Cerebellar cortex (tissue), 1 donor: ENCODE results near the gene HECTD4.
"Not testable (repeated sequence)": the region's sequence is repeated elsewhere in the genome, so short reads cannot be mapped to it uniquely, and the experiment has no call there.

Source experiments
- DNase-seq: peaks from one replicate; pipeline ENCODE4 v3.0.0-alpha.2; 2015; ENCODE audit warnings: low spot score

HECTD4 gene

DNA sequence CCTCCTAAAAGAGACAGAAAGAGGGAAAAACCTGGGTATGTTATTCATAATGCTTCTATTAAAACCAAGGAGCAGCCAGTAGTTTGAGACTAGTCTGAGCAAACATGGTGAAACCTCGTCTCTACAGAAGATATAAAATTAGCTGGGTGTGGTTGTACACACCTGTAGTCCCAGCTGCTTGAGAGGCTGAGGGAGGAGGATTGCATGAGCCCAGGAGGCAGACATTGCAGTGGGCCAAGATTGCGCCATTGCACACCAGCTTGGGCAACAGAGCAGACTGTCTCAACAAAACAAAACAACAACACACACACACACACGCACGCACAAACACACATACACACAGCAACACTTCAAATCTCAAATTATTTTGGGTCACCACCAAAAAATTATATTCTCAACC lies 27.8 kb downstream of the HECTD4 start:
- DNase-seq, result no peak

DNA sequence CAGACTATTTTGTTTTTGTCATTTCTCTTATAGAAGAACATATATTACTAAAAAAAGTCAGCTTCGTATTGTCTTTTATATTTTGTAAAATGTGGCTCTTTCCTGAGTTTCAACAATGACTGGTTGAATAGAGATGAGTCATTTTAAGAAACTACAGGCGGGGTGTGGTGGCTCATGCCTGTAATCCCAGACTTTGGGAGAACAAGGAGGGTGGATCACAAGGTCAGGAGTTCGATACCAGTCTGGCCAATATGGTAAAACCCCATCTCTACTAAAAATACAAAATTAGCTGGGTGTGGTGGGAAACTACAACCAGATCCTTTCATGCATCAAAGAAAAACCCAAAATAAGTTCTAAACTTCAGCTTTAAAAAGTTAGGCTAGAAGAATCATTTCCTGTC lies 28.8 kb downstream of the HECTD4 start:
- no peak for DNase-seq

DNA sequence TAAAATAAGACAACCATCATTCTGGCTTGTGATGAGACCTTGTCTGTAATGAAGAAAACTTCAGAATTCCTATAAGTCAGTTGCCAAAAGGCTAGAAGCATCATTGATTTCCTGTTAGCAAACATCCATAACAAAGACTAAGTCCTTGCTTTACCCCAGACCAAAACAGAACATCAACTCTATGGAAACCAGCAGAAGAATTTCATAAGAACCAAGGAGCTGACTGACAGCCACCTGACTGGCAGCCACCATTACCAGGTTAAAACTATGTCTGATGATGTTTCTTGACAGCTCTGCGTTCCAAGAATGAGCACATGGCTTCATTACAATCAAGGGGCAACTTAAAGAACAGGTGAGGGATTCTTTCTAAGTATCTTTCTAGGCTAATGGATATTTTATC lies 29.3 kb downstream of the HECTD4 start:
- DNase-seq, result no peak

DNA sequence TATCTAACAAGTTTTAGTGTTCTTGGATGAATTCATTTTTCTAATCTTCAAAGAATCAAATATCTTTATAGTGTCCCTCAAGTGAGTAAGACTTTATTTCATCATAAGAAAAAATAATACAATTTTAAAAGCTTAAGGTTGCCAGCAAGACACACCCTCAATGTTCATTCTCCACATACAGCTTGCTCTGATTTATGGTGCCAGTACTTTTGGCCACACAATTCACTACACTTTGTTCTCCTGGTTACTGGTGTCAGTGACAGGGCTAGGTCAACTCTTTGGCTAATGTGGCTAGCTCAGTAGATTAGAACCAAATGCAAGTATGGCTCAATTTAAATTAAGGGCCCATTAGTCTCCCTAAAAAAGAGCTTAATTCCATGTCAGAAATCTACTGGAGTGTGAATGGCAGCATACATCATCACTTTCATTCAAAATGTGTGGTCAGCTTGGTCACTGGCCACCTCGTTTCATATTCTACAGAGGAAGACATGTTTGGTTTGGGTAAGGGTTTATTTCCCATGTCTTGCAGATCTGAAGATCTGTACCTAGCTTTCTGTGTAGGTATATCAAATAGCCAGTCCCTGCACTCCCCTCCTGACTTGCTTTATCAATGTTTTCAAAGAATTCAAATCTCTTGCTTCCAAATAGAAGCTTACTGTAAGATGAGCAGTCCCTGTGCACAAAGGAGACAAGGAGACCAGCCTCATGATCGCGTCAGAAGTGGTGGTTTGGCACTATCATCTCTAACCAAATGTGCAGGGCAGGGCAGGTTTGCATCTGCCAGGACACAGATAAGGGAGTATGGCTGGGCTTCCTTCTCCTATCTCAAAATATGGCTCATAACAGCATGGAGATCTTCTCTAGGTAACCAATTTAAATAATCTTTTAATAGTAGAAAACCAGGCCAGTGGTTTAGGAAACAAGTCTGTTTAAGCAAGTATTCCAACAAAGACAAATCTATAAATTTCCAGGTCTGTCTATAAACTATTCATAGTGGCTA lies 31.3 kb downstream of the HECTD4 start:
- DNase-seq, result peak; percentile 61

DNA sequence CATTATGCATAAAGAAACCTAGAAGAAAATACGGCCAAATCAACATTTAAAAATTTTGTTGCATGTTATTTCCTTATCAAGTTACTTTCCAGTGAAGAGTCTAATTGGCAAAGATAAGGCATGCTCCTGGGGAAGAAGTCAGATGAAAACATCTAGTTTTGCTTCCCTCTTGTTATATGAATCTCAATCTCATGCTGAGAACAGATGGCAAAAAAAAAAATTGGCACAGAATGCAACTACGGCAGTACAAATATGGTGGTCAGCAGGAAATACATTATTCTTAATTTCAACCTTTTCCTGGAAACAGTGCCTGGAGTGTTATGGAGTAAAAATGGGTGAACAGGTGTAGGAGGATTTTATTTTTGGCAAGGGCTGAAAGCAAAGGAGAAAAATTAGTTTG lies 32.8 kb downstream of the HECTD4 start:
- DNase-seq, result peak; percentile 97

DNA sequence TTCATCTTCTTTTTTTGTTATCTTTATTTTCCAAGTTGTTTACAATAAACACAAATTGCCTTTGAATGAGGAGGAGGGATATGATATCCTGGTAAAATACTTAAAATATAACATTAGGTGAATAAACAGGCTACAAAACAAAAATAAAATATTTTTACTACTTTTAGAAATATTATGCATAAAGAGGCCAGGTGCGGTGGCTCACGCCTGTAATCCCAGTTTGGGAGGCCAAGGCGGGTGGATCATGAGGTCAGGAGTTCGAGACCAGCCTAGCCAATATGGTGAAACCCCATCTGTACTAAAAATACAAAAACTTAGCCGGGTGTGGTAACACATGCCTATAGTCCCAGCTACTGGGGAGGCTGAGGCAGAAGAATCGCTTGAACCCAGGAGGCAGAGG lies 33.3 kb downstream of the HECTD4 start:
- not testable (repeated sequence) for DNase-seq

DNA sequence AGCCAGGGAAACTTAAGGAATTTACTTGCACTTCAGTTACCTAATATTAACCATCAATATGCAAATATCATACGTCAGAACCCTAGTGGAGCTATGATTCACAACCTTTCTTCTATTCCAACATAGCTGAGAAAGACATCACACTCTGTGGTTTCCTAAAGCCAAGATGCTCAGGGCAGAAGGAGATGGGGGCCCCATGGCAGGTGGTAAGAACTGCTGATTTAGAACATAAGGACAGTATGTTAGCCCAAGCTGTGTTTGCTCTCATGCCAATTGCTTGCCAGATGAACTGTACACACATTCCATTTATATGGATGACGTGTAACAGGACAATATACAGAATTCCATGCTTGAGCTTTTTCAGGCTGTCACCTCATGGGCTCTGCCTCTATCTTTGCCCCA lies 34.6 kb downstream of the HECTD4 start:
- DNase-seq, result peak; percentile 95

DNA sequence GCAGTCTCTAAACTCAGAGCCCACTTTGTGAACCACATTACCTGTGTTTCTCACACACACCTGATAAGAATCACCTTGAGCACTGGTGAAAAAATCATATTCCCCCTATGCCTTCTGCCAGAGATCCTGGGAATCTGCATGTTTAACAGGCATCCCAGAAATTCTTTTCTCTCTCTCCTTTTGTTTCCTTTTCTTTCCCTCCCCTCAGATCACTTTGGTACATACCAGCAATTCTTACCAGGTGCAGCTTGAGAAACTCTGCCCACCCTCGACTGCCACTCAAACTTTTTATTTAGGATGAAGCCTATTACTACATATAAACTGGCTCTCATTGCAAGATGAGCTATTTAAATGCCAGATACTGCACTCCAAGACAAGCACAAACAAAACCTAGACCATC lies 36.0 kb downstream of the HECTD4 start:
- DNase-seq, result no peak

DNA sequence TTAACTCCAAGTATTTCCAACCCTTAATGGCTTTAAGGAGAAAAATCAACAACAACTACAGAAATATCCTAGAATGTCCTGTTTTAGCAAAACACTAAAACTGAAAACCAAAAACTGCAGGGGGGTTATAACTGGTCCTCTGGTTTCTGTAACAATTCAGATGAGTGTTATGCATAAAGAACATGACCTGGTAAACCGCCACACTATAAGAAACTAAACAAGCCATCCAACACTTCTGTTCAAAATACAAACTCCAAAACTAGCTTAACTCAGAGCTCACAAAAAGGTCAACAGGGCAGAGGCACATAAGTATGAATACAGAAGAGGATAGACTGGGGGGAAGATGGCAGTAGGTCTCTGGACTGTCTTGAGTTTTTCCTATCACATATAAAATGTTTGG lies 38.0 kb downstream of the HECTD4 start:
- no peak for DNase-seq

DNA sequence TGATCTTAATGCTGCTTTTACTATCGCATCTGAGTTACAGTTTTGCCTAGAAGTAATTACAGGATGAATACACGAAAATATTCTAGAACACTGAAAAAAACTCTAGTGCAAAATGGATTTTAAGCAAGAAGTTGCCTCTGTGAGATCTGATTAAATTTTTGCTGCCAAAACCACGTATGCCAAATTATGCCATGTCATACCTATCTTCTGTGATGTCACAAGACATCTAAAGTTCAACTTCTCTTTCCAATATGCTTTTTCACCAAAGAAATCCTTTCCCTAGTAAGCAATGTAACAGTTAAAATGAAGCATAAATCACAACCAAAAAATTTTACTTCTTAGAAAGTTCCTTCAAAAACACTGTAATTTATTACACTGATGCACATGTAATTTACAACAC lies 39.6 kb downstream of the HECTD4 start:
- no peak for DNase-seq

DNA sequence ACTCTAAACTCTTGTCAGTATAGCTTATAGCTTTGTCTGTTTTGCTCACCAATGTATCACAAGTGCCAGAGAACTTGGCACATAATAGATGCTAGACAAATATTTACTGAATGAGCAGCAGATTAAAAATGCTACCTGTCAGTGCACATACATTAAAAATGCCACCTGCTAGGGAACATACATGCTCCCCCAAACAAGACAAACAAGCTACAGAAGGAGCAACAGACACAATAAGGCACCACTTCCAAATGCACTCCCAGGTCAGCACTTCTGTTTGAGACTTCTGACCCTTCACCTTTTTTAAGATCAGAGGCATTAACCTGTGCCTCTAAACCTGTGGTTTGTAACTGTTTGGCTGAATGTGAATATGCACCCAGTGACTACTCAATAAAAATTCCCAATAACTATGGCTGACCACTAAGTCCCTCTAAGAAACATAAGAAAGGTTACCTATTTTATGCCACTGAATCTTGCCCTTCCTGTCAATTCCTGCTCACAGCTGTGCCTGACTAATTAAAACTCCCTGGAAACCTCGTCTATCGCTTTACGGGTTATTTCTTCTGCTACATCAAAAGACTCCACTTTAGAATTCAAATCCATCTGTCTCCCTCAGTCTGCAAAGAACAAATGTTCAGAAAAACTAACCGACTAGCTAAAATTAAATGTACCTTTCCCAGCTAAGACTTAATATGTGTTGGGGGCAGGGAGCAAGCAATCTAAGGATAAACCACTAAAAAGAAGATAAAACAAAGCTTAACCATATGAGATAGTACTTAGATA lies 41.0 kb downstream of the HECTD4 start:
- peak; percentile 69 for DNase-seq

DNA sequence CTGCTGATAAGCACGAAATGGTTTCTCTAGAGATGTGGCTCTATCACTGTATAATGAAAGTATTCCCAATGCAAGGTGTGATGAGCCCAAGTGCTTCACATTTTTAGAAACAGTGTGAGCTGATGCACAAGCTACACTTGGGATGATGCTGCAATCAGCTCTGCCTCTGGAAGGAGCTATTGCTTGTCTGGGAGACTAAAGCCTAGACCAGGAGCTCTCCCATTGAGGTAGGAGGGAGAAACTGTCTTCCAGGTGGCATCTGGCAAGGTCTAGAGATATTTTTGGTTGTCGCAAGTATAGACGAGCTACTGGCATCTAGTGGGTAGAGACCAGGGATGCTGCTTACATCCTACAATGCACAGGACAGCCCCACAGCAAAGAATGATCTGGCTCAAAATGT lies 42.0 kb downstream of the HECTD4 start:
- DNase-seq, result peak; percentile 71

DNA sequence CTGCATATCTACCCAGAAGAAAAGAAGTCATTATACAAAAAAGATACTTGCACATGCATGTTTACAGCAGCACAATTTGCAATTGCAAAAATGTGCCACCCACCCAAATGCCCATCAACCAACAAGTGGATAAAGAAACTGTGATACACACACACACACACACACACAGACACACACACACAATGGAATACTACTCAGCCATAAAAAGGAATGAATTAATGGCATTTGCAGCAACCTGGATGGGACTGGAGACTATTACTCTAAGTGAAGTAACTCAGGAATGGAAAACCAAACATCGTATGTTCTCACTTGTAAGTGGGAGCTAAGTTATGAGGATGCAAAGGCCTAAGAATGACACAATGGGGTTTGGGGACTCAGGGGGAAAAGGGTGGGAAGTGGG lies 47.2 kb downstream of the HECTD4 start:
- DNase-seq, result not testable (repeated sequence)

DNA sequence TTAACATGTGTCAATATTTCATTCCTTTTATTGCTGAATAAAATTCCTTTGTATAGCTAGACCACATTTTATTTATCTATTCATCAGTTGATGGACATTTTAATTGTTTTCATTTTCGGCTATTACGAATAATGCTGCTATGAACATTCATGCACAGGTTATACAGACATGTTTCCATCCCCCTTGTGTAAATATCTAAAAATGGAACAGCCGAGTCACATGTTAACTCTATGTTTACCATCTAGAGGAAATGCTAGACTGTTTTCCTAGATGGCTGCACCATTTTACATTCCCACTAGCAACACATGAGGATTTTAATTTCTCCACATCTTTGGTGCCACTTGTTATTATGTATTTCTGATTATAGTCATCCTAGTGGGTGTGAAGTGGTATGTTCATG lies 49.2 kb downstream of the HECTD4 start:
- DNase-seq, result no peak

DNA sequence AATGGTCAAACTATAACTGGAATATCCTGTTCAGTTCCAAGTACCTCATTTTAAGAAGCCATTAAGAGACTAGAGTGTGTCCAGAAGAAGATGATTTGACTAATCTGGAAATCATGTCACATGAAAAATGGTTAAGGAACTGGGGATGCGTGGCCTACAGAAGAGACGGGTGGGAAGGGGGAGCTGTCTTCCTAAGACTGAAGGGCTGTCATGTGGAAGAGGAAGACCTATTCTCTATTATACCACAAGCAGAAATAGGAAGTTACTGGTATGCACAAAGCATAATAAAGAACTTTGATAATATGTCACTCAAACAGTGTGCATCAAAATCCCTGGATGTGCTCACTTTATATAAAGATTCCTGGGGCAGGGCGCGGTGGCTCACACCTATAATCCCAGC lies 50.3 kb downstream of the HECTD4 start:
- no peak for DNase-seq

DNA sequence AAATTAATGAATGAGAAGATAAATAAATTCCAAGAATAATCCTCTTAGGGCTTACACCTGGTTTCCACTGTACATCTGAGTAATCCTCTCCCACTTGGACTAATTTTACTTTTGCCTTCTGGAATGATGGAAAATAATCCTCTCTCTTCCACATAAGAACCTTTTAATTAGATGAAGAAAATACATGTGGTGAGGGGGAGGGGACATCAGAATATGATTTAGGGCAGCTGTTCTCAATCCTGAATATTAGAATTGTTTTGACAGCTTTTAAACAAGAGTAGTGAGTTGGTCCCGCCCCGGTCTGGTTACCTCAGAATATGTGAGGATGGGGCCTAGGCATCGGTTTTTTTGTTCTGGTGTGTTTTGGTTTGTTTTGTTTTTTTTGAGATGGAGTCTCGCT lies 51.5 kb downstream of the HECTD4 start:
- no peak for DNase-seq

DNA sequence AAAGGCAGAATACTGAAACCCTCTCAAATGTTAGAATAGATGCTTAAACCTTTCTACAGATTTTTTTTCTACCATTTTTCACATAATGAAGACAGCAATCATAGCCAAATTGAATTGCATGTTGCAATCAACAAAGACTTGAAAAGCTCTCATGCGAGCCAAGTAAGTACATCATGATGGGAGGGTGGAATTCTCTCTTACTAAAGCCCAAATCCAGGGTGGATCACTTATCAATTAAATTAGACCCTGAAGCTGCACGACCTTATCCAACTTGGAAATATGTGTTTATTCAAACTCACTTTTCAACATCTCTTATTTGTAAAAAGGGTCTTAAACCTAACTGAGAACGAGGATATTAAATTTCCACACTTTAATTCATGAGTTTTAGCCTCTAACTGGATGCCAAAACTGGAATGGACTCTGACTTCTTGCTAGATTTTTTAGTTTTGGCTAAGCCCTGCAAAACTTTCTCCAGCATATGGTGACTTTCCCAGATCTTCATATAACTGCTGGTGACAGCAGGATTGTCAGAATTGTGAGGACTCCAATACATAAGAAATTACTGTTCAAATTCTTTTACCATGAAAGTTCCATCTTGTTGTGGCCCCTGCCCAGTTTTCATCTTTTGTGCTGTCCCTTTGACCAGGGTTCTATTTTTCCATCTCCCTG lies 53.6 kb downstream of the HECTD4 start:
- no peak for DNase-seq

DNA sequence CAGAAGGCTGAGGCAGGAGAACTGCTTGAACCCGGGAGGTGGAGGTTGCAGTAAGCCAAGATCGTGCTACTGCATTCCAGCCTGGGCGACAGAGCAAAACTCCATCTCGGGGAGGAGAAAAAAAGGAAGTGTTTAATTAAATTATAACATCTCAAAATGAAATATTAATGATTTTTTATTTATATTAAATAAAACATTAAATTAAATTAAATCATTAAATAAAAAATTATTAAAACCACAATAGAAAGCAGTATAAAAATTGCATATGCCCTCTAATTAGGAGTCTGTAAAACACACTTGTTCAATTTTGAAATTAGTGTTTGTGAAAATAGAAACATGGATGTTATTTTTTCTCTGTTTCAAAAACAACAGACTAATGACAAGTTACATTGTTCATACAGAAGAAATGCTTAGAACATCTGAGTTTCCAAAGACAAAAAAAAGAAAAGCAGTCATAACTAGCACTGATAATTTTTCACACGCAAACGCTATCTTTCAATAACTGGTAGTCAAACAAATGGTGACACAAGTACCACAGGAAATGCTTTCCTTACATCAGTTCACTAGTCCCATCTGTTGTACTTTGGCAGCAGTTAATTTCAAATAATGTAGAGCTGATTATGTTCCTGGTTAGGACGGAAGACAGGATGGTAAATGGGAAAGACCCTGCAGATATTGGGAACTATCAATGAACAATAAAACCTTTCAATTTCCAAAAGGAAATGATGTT lies 54.9 kb downstream of the HECTD4 start:
- no peak for DNase-seq

DNA sequence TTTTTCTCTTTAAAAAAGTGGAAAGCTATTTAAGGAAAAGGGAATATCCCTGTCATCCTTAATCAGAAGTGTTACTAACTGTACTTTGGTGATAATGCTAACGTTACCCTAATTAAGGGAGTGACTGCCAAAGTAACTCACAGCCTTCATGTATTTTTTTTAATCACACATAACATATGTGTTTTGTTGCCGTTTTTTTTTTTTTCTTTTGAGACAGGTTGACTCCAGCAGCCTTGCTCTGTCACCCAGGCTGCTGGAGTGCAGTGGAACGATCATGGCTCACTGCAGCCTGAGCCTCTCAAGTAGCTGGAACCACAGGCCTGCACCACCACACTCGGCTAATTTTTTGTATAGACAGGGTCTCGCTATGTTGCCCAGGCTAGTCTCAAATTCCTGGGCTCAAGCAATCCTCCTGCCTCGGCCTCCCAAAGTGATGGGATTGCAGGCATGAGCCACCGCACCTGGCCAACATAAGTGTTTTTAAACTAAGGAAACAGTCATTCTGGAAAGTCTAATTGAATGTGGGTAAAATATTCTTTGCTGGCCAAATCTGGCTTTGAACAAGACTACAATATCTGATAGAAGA lies 56.5 kb downstream of the HECTD4 start:
- DNase-seq, result no peak

DNA sequence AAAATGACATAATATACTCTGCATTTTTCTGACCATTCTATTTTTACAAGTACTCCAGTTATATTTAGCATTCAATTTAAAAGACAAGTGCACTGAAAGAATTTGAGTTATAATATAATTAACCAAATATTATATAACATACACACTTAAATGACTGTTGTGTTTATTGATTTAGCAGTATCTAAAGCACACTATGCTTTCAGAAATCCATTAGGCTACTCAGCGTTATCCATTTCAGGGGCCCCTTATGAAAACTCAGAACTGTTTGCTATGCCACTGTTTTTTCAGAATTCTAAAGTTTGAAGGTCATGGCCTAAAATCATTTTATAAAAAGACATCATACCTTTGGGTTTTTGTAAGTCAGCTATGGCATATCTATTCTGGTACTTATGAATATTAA lies 57.1 kb downstream of the HECTD4 start:
- no peak for DNase-seq

DNA sequence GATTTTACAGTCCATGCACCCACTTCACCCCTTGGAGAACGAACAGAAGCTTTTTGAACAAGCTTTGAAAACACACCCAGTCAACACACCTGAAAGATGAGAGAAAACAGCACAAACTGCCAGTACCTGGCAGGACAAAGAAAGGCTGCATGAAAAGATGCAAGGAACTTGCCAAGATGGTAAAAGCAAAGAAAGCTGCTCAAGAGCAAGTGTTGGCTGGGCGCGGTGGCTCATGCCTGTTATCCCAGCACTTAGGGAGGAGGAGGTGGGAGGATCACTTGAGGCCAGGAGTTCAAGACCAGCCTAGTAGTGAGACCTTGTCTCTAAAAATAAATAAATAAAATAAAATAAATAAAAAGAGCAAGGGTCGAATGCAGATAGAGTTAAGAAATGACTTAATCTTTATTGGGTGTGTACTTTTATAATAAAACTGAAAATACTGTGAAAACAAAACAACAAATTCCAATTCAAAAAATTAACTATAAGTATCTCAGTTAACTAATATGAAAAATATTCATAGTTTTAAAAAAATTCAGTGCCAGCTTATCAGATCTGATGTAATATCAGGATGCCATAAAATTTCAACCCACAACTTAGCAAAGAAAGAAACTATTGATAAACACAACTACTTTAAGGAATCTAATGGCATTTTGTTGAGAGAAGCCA lies 59.2 kb downstream of the HECTD4 start:
- DNase-seq, result no peak
